Endothelial cell of hepatic sinusoid (primary cell): ENCODE results near the gene MYDGF.

Experiments used
- in situ Hi-C: cut with HindIII; loops from 2 replicates; pipeline ENCODE4 v1.10.0; 2017; ENCODE audit warnings: low sequenced_read_pairs

The MYDGF gene

GRCh38 chr19:4676955-4677731 lies 7.0 kb upstream of the MYDGF start:
- in situ Hi-C loops, result no loop called here

- in situ Hi-C loops, result no loop called here
Measured at GRCh38 chr19:4675346-4675745, 5.2 kb upstream of the MYDGF start.

- in situ Hi-C loops, result no loop called here
Measured at GRCh38 chr19:4673726-4674125, 3.6 kb upstream of the MYDGF start.

- in situ Hi-C loops, result no loop called here
Measured at GRCh38 chr19:4673216-4673615, 3.1 kb upstream of the MYDGF start.

- in situ Hi-C loops, result no loop called here
Measured at GRCh38 chr19:4671185-4671851, 1.2 kb upstream of the MYDGF start.

GRCh38 chr19:4664642-4665041 lies 5.5 kb downstream of the MYDGF start:
- in situ Hi-C loops, result no loop called here

- in situ Hi-C loops, result no loop called here
Measured at GRCh38 chr19:4662812-4663211, 7.3 kb downstream of the MYDGF start.

- in situ Hi-C loops, result no loop called here
Measured at GRCh38 chr19:4662020-4662695, 8.0 kb downstream of the MYDGF start.

GRCh38 chr19:4660993-4661392 lies 9.1 kb downstream of the MYDGF start:
- in situ Hi-C loops, result no loop called here

GRCh38 chr19:4660181-4660791 lies 9.9 kb downstream of the MYDGF start:
- in situ Hi-C loops, result no loop called here

GRCh38 chr19:4657835-4658234 lies 12.3 kb downstream of the MYDGF start:
- in situ Hi-C loops, result no loop called here

- in situ Hi-C loops, result no loop called here
Measured at GRCh38 chr19:4657262-4657661, 12.9 kb downstream of the MYDGF start.

- in situ Hi-C loops, result no loop called here
Measured at GRCh38 chr19:4656102-4656501, 14.0 kb downstream of the MYDGF start.

GRCh38 chr19:4654437-4655361 lies 15.4 kb downstream of the MYDGF start:
- in situ Hi-C loops, result no loop called here

- in situ Hi-C loops, result no loop called here
Measured at GRCh38 chr19:4653793-4654436, 16.2 kb downstream of the MYDGF start.

- in situ Hi-C loops, result no loop called here
Measured at GRCh38 chr19:4652075-4652474, 18.1 kb downstream of the MYDGF start.

- in situ Hi-C loops, result no loop called here
Measured at GRCh38 chr19:4650159-4650558, 20.0 kb downstream of the MYDGF start.

- in situ Hi-C loops, result loop anchor here (10.0 kb wide), 1 partner anchor 125 kb away; no protein-coding TSS in a partner anchor
Measured at GRCh38 chr19:4649392-4650047, 20.6 kb downstream of the MYDGF start.
